ENCODE data around the gene SLAMF9.

Gene SLAMF9

DNA sequence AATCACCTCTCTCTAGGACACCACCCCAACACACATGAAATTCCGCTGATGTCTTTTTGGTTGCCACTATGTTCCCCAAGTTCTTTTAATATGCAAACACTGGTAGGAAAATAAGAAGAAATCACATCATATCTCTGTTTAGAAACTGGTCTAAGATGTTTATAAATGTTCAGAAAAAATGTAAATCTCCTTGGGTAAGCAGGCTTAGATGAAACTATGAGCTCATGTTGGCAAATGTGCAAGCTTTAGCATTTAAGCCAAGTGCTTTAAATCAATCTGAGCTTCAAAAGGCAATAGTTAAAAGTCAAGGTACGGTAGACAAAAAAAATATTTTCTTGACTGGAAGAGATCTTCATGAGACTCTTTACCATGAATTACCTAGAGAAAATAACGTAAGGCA lies 25.2 kb upstream of the SLAMF9 start:
- Histone ChIP-seq H3K36me3 (replicated peaks; ENCODE audit: low read depth, low read length) (no peaks in the 10 kb centered on the region), H3K9ac (ENCODE audit: low read length) (no peak overlapping the region), H3K9me3 (ENCODE audit: insufficient read depth, low read length) (no peaks in the 10 kb centered on the region), H4K20me1 (ENCODE audit: insufficient read depth, low read length) (no peaks in the 10 kb centered on the region), H3K27ac (ENCODE audit: low read length) (no peak overlapping the region), H3K27me3 (ENCODE audit: low read depth, low read length) (peaks cover 69% of the 10 kb centered on the region), H3K79me2 (ENCODE audit: low read length) (no peaks in the 10 kb centered on the region), H3K4me1 (ENCODE audit: low read length) (no peaks in the 10 kb centered on the region), H2AFZ (ENCODE audit: low read depth, low read length) (no peak overlapping the region), H3K4me3 (ENCODE audit: low read length) (no peak overlapping the region), H3K4me2 (ENCODE audit: low read length) (no peak overlapping the region)
- TF ChIP-seq, protein P1, sequence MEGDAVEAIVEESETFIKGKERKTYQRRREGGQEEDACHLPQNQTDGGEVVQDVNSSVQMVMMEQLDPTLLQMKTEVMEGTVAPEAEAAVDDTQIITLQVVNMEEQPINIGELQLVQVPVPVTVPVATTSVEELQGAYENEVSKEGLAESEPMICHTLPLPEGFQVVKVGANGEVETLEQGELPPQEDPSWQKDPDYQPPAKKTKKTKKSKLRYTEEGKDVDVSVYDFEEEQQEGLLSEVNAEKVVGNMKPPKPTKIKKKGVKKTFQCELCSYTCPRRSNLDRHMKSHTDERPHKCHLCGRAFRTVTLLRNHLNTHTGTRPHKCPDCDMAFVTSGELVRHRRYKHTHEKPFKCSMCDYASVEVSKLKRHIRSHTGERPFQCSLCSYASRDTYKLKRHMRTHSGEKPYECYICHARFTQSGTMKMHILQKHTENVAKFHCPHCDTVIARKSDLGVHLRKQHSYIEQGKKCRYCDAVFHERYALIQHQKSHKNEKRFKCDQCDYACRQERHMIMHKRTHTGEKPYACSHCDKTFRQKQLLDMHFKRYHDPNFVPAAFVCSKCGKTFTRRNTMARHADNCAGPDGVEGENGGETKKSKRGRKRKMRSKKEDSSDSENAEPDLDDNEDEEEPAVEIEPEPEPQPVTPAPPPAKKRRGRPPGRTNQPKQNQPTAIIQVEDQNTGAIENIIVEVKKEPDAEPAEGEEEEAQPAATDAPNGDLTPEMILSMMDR (IDR thresholded peaks at IDR 0.05; ENCODE audit: low read depth, low read length) = no peak
- TF ChIP-seq EZH2phosphoT487 (IDR thresholded peaks at IDR 0.05; ENCODE audit: low read depth) = no peak

GRCh38 chr1:159978107-159978398 lies 24.0 kb upstream of the SLAMF9 start:
- Histone ChIP-seq H3K36me3 (replicated peaks; ENCODE audit: low read depth, low read length) (no peaks in the 10 kb centered on the region), H2AFZ (ENCODE audit: low read depth, low read length) (no peak overlapping the region), H3K9me3 (ENCODE audit: insufficient read depth, low read length) (no peaks in the 10 kb centered on the region), H3K4me2 (ENCODE audit: low read length) (no peak overlapping the region), H3K4me1 (ENCODE audit: low read length) (no peaks in the 10 kb centered on the region), H3K79me2 (ENCODE audit: low read length) (no peaks in the 10 kb centered on the region), H4K20me1 (ENCODE audit: insufficient read depth, low read length) (no peaks in the 10 kb centered on the region), H3K27ac (ENCODE audit: low read length) (no peak overlapping the region), H3K4me3 (ENCODE audit: low read length) (no peak overlapping the region), H3K27me3 (ENCODE audit: low read depth, low read length) (peaks cover 60% of the 10 kb centered on the region), H3K9ac (ENCODE audit: low read length) (no peak overlapping the region)
- no peak for TF ChIP-seq EZH2phosphoT487 (IDR thresholded peaks at IDR 0.05; ENCODE audit: low read depth)
- TF ChIP-seq, protein P1 (IDR thresholded peaks at IDR 0.05; ENCODE audit: low read depth, low read length) = no peak

- Histone ChIP-seq H3K4me2 (ENCODE audit: low read length) (no peak overlapping the region), H3K9me3 (ENCODE audit: insufficient read depth, low read length) (no peaks in the 10 kb centered on the region), H2AFZ (ENCODE audit: low read depth, low read length) (no peak overlapping the region), H3K79me2 (ENCODE audit: low read length) (no peaks in the 10 kb centered on the region), H3K27me3 (ENCODE audit: low read depth, low read length) (peaks cover 58% of the 10 kb centered on the region), H3K4me1 (ENCODE audit: low read length) (no peaks in the 10 kb centered on the region), H4K20me1 (ENCODE audit: insufficient read depth, low read length) (no peaks in the 10 kb centered on the region), H3K36me3 (replicated peaks; ENCODE audit: low read depth, low read length) (no peaks in the 10 kb centered on the region), H3K4me3 (ENCODE audit: low read length) (no peak overlapping the region), H3K27ac (ENCODE audit: low read length) (no peak overlapping the region), H3K9ac (ENCODE audit: low read length) (no peak overlapping the region)
- TF ChIP-seq, protein P1 (IDR thresholded peaks at IDR 0.05; ENCODE audit: low read depth, low read length) = no peak
- no peak for TF ChIP-seq EZH2phosphoT487 (IDR thresholded peaks at IDR 0.05; ENCODE audit: low read depth)
These were observed 23.5 kb upstream of the SLAMF9 start for GRCh38 chr1:159977364-159978106.

DNA sequence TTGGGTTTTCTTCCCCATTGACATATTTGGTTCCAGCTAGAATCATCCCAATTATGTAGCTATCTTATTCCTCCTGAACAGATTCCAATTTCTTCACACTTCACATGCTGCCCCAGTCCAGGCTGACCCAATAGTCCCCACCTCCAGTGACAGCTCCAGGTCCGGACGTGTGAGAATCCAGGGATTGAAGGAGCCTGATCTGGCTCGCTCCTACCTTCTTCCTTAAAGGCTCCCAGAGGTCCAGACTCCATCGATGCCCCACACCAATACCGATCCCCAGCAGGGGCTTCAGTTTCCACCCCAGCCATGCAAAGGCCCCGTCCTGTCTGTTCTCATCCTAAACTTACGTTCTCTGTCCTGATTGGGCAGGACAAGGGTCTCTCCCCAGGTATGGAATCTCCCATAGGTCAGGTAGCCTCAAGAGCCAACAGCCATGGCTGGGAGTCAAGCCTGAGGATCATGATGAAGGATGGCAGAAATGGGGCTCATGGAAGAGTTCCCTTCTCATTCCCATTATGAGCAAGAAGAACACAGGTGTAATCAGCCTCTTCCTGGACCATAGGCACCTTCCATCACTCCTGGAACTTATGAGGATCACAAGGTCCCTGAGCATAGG lies 20.4 kb upstream of the SLAMF9 start:
- TF ChIP-seq, protein P1 (IDR thresholded peaks at IDR 0.05; ENCODE audit: low read depth, low read length) = no peak
- TF ChIP-seq EZH2phosphoT487 (IDR thresholded peaks at IDR 0.05; ENCODE audit: low read depth) = no peak

More for the DNA sequence above, 20.4 kb upstream of the SLAMF9 start:
- H3K4me1 ChIP-seq (ENCODE audit: low read length) = peaks cover 8% of the 10 kb centered on the region
- H3K27me3 ChIP-seq (ENCODE audit: low read depth, low read length) = peaks cover 48% of the 10 kb centered on the region
- no peak overlapping the region for H2AFZ ChIP-seq (ENCODE audit: low read depth, low read length)
- no peak overlapping the region for H3K4me3 ChIP-seq (ENCODE audit: low read length)
- no peak overlapping the region for H3K9ac ChIP-seq (ENCODE audit: low read length)
- no peaks in the 10 kb centered on the region for H3K79me2 ChIP-seq (ENCODE audit: low read length)
- no peaks in the 10 kb centered on the region for H3K9me3 ChIP-seq (ENCODE audit: insufficient read depth, low read length)
- no peaks in the 10 kb centered on the region for H3K36me3 ChIP-seq (replicated peaks; ENCODE audit: low read depth, low read length)
- H3K27ac ChIP-seq (ENCODE audit: low read length) = no peak overlapping the region
- H3K4me2 ChIP-seq (ENCODE audit: low read length) = no peak overlapping the region
- H4K20me1 ChIP-seq (ENCODE audit: insufficient read depth, low read length) = no peaks in the 10 kb centered on the region

Measured in OCI-LY3 (cell line).